8988T (cell line): ENCODE measurements around the gene ATG101.
A peak's percentile ranks its signal among the peaks of the same experiment; 100 is the strongest.

Experiments used
- DNase-seq: peaks from one replicate; pipeline ENCODE4 v3.0.0; 2011

Gene ATG101, protein sequence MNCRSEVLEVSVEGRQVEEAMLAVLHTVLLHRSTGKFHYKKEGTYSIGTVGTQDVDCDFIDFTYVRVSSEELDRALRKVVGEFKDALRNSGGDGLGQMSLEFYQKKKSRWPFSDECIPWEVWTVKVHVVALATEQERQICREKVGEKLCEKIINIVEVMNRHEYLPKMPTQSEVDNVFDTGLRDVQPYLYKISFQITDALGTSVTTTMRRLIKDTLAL

DNA sequence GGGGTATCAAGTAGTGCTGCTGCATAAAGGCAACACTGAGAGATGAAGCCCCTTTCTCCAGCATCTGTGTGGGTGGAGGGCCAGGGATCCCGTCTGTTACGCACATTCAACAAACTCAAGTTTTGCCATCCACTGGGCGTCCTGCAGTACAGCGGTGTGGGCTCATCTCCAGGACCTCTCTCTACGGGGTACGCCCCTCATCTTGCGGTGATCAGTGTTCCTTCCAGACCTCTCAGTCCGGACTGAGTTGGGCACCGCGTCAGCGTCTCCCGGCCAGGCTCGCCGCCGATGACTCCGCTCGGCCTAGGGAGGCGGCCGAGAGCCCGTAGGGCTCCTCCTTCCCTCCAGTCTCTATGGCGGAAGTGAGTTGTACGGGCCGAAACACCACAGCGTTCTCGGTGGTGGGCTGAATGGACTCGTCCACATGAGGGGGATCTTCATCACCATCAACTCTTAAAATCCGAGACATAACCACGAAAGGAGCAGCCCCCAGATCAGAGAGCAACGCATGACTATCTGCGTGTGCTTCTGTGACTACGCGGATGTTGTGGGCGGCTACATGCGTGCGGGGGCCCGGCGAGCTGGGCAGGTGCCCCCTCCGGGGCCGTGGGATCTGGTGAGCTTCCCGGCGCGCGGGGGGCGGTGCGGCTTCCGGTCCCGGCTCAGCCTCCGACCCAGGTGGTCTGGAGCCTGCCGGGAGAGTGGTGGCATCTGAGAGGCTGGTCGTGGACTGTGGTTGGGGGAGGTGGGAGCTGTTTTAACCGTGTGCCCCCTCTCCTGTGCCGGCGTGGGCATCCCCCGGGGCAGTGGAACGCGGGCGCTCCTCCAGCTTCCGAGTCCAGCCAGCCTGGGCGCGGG is at the start of gene ATG101:
TSS of gene ATG101 (plus strand) at position 652 of the 858 bp plus-strand sequence. CDS start 3,673 bp downstream, outside the sequence.
- peak; percentile 90 for DNase-seq

DNA sequence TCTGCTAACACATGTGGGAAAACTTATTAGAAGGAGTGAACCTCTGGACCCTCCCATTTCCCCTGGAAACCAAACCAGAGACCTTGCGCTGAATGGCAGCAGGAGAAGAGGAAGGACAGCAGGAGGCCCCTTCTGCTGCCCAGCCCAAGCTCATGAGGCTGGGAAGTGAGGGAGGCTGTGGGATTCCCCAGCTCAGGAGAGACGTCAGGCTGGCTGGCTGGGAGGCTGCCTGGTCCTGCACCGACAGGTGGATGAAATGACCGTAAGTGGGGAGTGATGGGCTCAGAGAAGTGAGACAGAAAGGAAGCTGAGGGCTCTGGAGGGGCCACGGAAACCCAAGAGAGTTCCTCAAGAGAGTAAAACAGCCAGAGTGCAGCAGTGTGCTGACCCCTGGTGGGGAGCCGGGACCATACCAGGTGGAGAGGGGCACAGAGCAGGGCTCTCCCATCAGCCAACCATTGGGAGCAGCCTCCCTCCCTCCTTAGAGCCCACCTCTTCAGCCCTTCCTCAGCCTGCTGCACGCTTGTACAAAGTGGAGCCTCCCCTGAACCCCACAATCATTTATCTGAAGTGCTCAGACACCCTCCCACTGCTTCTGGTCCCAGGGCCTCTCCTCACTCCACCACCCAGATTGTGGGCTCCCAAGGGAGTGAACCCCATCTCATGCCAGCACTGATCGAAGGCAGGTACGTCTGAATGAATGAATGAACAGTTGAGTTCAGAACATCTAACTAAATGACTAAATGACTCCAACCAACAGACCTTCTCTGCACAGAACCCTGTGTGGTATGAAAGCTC is 49.0 kb upstream of the ATG101 start:
- peak; percentile 91 for DNase-seq

DNA sequence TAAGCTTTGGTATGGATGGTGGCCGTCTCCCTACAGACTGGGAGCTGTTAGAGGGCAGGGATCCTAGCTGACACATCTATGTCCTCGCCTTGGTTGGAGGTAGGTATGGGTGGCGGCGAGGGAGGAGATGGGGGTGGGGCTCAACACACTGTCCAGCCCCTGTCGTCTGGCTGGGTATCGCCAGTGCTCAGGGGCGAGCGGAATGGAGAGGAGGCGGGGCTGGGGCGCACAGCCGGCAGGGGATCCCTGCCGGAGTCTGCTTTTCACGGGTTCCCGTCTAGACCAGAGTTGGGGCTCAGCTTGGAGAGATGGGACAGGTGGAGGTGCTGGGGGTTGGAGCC is 47.0 kb upstream of the ATG101 start:
- DNase-seq, result peak; percentile 85

DNA sequence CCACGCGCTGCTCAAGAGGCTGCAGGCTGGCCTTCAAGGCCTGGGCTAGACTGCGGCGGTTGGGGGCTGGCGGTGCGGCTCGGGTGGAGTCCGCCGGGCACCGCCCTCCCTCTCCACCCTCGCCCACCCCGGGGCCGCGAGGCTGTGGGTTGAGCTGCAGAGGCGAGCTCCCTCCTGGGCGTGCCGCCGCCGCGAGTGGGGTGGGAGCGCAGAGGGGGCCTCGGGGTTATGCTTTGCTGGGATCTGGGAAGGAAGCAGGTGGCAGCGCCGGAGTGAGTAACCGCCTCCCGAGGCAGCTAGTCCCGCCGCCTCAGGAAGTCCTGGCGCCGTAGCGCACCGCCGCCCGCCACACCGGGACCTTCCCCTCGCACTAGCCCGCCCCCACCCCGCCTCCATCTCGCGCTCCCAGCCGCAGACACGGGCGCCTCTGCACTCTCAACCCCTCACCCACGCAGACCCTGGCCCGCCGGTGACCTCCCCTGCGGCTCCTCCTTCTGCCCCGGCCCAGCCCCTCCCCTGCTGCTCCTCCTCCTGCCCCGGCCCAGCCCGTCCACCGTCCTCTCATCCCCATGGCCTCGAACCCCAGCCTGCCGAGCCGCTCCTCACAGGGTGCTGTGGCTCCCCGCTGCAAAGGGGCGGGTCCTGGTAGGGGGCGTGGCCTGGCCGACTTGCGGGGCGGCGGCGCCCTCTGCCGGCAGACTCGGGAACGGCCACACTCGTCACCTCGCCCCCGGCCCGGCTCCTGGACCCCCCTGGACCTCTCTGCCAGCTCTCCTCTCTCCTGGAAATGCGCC is 46.4 kb upstream of the ATG101 start:
- peak; percentile 93 for DNase-seq

DNA sequence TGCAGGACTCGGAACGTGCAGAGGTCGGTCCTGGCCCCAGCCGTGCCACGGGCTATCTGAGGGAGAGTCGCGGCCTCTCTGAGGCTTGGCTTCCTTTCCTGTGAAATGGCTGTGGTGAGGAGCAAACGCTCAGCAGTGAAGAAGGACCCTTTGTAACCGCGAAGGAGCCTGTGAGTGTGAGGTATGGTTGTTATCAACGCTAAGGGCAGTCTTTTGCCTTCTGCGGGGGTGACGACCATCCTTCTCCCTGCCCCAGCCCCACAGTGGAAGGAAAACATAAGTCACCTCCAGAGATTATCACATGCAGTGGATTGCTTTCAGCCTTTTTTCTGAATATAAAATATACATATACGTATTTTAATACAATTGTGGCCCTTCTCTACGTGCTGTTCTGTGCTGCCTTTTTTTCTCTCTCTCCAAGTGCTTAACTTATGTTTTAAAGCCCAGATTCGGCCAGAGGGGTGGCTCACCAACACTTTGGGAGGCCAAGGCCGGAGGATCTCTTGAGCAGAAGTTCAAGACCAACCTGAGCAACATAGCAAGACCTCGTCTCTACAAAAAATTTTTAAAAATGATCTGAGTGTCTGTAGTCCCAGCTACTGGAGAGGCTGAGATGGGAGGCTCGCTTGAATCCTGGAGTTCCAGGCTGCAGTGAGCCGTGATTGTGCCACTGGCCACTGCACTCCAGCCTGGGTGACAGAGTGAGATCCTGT is 45.6 kb upstream of the ATG101 start:
- no peak for DNase-seq

DNA sequence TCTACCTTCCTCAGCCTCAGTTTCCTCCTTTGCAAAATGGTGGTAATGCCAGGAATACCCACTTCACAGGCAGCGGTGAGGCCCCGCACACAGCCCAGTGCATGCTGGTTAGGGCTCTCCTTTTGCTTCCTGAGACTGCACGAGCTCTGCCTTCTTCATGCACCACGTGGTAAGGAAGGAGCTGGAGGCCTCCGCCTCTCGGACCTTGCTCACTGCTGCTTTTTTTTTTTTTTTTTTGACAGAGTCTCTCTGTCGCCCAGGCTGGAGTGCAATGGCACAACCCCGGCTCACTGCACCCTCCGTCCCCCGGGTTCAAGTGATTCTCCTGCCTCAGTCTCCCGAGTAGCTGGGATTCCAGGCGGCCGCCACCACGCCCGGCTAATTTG is 44.9 kb upstream of the ATG101 start:
- no peak for DNase-seq

DNA sequence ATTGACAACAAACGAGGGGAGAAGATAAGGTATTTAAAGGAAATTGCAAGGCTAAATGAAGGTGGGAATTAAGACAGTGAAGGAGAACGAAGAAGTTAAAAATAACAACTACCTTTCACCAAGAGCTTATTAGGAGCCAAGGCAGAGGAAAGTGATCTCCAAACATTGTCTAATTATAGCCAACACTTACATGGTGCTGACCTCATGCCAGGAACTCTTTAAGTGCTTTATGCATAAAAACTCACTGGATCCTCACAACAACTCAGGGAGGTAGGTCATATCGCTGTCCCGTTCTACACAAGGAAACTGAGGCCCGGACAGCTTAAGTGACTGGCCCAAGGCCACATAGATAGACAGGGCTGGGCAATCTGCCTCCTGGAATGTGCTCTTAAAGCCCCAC is 43.5 kb upstream of the ATG101 start:
- no peak for DNase-seq

DNA sequence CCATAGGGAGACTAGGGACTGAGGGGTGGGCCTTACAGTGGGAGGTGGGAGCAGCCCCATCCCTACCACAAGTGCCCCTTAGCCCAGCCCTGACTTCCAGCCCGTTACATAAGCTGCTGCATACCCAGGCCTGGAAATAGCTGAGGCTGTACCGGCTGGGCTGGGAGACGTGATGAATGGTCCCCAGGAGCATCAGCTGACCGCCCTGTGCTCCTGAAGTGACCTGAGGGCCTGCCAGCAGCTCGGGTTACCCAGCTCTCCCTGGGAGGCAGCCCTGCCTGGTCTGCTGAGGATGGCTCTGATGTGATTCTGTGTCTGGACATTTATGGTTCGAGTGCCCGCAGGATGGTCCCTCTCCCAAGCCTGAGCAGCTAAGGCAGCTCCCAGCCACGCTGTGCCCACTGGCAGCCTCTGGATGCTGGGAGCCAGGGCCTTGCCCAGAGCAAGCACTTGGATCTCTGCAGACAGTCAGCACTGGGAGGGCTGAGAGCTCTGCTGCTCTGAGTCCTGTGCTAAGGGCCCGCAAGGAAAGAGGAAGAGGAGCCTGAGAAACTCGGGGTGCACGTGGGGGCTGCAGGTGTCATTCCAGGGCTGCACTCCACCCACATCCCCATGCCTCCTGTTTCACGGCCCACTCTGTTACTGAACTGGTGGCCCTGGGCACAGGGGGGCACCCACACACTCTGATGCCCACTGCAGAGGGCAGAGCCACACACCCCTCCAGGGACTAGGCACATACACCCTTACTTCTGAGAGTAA is 42.5 kb upstream of the ATG101 start:
- no peak for DNase-seq

DNA sequence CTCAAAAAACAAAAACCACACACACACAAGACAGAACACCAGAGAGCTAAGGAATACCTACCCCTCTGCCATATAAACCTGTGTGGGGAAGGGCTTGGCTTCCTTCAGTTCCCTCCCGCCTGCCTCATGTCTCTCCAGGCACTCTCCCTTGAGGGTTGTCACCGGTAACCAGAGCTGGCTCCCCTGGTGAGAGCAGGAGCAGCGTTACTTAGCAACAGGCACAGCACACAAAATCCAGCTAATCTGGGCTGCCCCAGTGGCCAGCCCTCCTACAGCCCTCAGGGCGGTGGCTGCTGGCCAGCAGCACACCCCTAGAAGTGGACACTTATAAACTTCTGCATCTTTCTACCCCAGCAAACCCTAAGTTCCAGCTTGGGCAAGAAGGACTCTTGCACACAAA is 40.1 kb upstream of the ATG101 start:
- DNase-seq, result no peak

DNA sequence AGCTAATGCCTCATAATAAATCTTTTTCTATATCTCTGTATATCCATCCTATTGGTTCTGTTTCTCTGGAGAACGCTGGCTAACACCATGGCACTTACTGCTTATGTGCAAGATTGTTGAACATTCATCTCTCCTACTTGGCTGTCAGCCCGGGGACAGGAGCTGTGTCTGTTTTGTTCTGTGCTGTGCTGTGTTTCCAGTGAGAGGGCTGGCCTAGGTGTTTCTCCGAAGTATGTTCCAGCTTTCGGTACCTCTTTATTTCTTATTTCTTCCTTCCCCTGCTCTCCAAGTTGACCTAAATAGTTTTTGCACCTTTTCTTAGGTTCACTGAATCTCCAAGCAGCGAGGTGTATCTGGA is 37.4 kb upstream of the ATG101 start:
- no peak for DNase-seq

DNA sequence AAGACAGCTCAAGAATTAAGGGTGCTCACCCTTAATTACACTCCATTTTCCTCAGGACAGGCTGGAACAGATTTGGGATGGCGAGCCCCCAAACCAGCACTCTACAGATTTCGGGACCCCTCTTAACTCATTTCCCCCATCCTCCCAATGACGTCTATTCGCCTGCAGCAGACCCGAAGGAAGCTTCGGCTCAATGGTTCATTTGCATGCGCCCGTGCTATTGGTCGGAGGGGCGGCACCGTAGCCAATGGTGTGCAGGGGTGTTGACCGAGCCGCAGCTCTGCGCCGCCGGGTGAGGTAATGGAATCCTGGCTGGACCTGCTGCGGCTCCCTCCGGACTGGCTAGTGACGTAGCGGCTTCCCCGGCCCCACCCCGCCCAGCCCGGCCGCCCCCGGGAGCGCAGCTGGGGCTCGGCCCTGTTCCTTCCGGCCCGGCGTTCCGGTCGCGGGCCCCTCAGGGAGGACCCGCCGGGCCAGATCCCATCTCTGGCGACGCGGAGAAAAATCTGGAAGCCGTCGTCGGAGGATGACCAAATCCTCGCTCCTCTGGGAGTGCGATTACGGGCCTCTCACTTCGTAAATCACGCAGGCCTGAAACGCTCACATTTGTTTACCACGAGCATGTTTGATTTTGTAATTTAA is 36.9 kb upstream of the ATG101 start:
- DNase-seq, result peak; percentile 99

DNA sequence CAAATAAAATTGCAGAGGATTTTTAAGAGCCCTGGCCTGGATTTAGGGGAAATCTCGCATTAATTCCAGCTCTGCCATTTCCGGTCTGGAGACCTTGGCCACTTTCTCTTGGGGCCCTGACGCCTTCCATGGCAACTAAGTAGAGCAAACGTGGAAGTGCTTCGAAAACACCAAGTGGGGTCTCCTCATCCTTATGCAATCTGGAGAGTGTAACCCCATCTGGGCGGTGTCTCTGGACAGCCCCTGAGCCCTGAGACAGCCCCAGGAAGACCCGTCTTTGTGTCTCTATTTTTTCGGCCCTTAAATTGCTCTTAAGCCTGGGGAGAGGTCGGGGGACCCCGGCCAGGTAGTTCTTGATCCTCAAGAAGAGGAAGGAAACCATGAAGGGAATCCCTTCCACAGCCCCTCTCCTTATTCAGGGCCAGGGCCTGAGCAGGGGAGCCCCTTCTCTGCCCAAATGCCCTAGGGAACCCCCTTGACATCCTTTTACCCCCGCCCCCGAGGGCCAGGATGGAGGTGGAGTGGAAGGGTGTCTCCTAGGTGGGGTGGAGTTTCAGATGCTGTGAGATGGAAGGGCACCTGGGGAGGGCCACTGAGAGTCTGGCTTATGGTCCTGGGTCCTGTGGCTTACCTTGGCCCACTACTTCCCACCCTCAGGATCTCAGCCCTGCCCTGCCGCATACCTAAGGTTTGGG is 36.2 kb upstream of the ATG101 start:
- DNase-seq, result no peak

DNA sequence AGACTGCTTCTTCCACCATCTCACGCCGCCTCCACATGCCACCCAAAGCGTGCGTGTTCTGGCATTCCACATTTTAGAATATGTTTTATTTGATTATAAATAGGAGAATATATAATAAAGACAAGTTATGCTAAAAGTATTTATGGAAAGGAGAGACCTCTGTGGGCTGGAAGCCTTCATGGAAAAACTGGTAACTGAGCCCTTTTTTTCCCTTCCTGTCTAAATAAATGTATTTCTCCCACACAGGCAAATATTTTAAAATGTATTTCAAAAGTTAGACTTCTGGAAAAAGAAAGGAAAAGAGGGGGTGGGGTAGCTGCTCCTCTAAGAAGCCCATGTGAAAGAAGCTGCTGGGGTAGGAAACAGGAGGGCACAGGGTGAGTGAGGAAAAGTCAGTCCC is 34.6 kb upstream of the ATG101 start:
- DNase-seq, result no peak

DNA sequence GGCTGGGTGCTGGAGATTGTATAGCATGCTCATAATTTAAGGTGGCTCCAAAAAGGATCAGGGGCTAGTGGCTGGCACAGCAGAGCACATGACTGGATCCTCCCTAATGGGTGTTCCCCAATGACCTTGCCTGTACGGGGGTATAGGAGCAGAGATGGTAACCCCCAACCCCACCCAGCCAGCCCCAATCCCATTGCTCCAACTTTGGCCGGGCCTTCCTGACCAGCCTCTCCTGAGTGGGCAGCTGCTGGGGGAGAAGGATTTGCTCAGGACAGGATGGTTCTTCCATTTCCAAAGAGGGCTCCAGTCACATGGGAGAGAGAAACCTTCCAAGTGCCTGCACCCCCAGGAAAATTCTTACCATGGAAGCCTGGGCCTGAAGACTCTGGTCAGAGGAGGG is 33.9 kb upstream of the ATG101 start:
- DNase-seq, result no peak

DNA sequence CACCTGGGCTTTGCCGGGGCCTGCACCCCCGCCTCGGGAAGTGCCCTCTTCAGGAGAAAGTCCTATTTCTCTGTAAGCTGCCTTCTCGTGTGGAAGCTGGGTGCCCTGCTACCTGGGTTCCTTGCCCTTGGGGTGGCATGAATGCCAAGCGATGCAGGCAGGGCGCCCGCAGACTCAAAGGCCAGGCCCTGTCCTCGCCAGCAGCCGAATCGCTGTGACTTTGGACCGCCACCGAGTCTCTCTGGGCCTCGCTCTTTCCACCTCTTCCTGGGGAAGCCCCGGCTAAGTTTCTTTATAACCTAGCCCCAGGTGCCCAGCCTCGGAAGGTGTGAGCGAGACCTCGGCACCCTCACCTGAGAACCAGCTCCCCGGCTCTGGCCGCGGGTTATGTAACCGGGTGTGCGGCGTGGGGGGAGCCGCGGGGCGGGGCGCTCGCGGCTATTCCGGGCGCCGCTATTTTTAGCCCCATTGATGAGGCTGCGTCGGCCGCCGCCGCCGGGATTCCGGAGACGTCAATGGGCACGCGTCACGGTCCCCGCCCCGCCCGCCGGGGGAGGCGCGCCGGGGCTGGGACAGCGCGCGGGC is 33.1 kb upstream of the ATG101 start:
- peak; percentile 87 for DNase-seq

DNA sequence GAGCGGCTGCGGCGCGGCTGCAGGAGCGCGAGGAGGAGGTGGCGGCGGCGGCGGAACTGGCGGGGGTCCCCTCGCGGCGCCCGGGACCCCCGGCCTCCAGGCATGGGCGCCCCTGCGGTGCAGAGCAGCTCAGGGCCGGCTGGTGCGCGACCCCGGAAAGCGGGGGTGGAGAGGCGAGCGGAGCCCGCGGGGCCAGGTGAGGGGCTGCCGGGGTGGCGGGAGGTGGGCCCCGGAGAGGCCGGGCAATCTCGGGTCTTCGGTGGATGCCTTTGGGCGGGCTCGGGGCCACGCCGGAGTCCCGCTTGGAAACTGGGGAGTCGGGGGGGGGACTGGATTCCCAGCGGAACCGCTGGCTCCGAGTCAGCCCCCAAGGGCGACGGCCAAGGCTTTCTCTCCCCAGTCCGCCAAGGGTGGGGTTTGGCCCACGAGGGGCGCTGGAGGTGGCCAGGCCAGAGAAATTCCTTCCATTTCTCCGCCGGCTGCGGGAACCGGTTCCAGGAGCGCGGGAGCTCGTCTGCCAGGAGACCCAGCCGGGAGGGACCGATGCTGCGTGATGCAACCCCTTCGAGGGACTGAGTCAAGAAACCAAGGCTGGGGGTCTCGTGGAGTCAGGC is 32.4 kb upstream of the ATG101 start:
- peak; percentile 78 for DNase-seq

DNA sequence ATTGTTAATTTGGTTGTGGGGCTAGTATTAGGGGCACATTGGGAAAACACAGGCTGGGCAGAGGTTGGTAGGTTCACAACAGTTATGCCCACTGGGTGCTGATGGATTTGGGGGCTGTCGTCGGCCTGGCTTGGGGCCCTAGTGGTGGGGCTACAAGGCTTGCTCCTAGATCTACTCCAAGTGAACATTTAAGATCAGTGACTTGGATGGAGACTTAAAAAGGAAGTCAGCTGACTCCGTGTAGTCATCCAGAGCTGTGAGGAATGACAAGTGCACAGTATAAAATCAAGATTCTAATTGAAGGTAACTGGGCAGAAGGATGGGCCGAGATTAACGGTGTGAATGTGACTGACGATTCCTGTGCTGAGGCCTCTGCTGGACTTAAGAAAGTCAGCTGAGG is 31.3 kb upstream of the ATG101 start:
- no peak for DNase-seq

DNA sequence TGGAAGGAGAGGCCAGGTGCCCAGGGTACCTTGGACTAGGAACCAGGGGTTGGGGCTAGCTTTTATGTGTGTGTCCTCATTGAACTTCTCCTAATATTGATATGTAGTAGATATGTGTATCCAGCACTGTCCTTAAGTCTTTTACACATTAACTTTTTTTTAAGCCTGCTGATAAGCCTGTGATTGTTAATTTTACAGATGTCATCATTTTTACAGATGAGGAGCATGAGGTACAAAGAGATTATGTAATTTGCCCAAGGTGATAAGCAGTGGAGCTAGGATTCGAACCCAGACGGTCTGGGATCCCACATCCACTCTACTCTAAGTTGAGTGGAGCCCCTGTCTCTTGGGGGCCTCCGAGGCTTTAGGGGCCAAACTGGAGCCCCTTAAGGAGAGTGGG is 28.7 kb upstream of the ATG101 start:
- no peak for DNase-seq

DNA sequence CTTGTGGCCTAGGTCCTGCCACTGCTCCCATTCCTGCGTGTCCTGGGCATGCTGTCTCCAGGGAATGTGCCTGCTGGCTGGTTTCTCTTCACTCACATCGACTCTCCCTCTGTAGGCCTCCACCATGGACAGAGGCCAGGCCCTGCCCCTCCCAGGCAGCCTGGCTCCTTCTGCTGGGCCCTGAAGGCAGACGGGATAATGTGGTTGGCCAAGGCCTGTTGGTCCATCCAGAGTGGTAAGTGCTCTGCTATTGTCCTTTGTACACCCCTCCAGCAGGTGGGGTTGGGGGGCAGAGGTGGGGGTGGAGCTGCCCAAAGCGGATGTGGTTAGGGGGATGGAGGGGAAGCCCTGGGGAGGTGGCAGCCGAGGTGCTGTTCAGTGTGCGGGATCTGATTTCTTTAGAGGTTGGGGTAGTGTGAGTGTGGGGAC is 28.1 kb upstream of the ATG101 start:
- DNase-seq, result no peak
